Mesenchymal stem cell (in vitro differentiated cells and primary cell): ENCODE data around the gene XRCC4.

Source experiments
- DNase-seq: peaks from one replicate; pipeline ENCODE4 v3.0.0-alpha.2; 2013
- H2AFZ ChIP-seq: one replicate; pipeline ENCODE4 v1.6.1; 2013; ENCODE audit warnings: low read depth, mild to moderate bottlenecking, control low read depth, inconsistent platforms, low read length, moderate library complexity
- H2AK5ac ChIP-seq: 2 replicates; pipeline ENCODE4 v1.6.1; 2013; ENCODE audit warnings: low read length, moderate library complexity, mild to moderate bottlenecking, inconsistent platforms; ENCODE audit not compliant: severe bottlenecking
- H2BK120ac ChIP-seq: one replicate; pipeline ENCODE4 v1.6.1; 2013; ENCODE audit warnings: low read depth, mild to moderate bottlenecking, inconsistent platforms, low read length, moderate library complexity
- H2BK12ac ChIP-seq, 2 experiments: one replicate each; pipeline ENCODE4 v1.6.1; 2013; ENCODE audit warnings: inconsistent platforms in 2 of 2, low read length in 2 of 2, mild to moderate bottlenecking in 2 of 2, moderate library complexity in 2 of 2, control low read depth in 1 of 2
- H2BK15ac ChIP-seq: one replicate; pipeline ENCODE4 v1.6.1; 2013; ENCODE audit warnings: mild to moderate bottlenecking, low read depth, inconsistent platforms; ENCODE audit not compliant: poor library complexity, severe bottlenecking
- H2BK5ac ChIP-seq: 2 replicates; pipeline ENCODE4 v1.6.1; 2013; ENCODE audit warnings: low read depth, mild to moderate bottlenecking, low read length, control low read depth, inconsistent platforms; ENCODE audit not compliant: poor library complexity, severe bottlenecking
- H3K14ac ChIP-seq, 2 experiments: one replicate each; pipeline ENCODE4 v1.6.1; 2013; ENCODE audit warnings: inconsistent platforms in 2 of 2, low read length in 2 of 2, control low read depth in 1 of 2, mild to moderate bottlenecking in 1 of 2, moderate library complexity in 1 of 2
- H3K18ac ChIP-seq, 2 experiments: one replicate each; pipeline ENCODE4 v1.6.1; 2013; ENCODE audit warnings: inconsistent platforms in 2 of 2, low read length in 2 of 2, control low read depth in 1 of 2, low read depth in 1 of 2, mild to moderate bottlenecking in 1 of 2
- H3K23ac ChIP-seq, 2 experiments: one replicate each; pipeline ENCODE4 v1.6.1; 2013; ENCODE audit warnings: inconsistent platforms in 2 of 2, low read length in 2 of 2, mild to moderate bottlenecking in 2 of 2, moderate library complexity in 2 of 2, control low read depth in 1 of 2
- H3K27ac ChIP-seq: 2 replicates; pipeline ENCODE4 v1.5.1; 2013; ENCODE audit warnings: mild to moderate bottlenecking, moderate library complexity, low read length, control low read depth, inconsistent platforms; ENCODE audit not compliant: poor library complexity, severe bottlenecking
- H3K27me3 ChIP-seq, 2 experiments: 2 replicates each; pipeline versions ENCODE4 v1.6.1 to v1.7.0; 2013; ENCODE audit warnings: low read length in 2 of 2, mild to moderate bottlenecking in 2 of 2, moderate library complexity in 2 of 2, control low read depth in 1 of 2, inconsistent platforms in 1 of 2; ENCODE audit not compliant: control insufficient read depth in 1 of 2, insufficient read depth in 1 of 2
- H3K36me3 ChIP-seq, 2 experiments: 2 replicates each; pipeline versions ENCODE4 v1.6.1 to v1.7.0; 2013; ENCODE audit warnings: low read length in 2 of 2, control low read depth in 1 of 2, inconsistent platforms in 1 of 2, low read depth in 1 of 2, mild to moderate bottlenecking in 1 of 2; ENCODE audit not compliant: insufficient read depth in 2 of 2, control insufficient read depth in 1 of 2
- H3K4ac ChIP-seq, 2 experiments: one replicate each; pipeline ENCODE4 v1.6.1; 2013; ENCODE audit warnings: inconsistent platforms in 2 of 2, low read length in 2 of 2, mild to moderate bottlenecking in 2 of 2, moderate library complexity in 2 of 2, control low read depth in 1 of 2, low read depth in 1 of 2
- H3K4me1 ChIP-seq: 2 replicates; pipeline ENCODE4 v1.6.1; 2013; ENCODE audit warnings: low read depth, low read length, control low read depth; ENCODE audit not compliant: control insufficient read depth, insufficient read depth
- H3K4me2 ChIP-seq: 2 replicates; pipeline ENCODE4 v1.6.1; 2013; ENCODE audit warnings: low read length, mild to moderate bottlenecking, inconsistent platforms; ENCODE audit not compliant: poor library complexity, severe bottlenecking
- H3K4me3 ChIP-seq, 2 experiments: 2 replicates each; pipeline versions ENCODE4 v1.5.1 to v1.7.0; 2013; ENCODE audit warnings: low read length in 2 of 2, mild to moderate bottlenecking in 2 of 2, control low read depth in 1 of 2, low read depth in 1 of 2; ENCODE audit not compliant: insufficient read depth in 1 of 2
- H3K79me1 ChIP-seq: replicated peaks from 2 replicates; pipeline ENCODE4 v1.6.1; 2013; ENCODE audit warnings: mild to moderate bottlenecking, control low read depth, low read length, inconsistent platforms; ENCODE audit not compliant: poor library complexity, severe bottlenecking
- H3K9ac ChIP-seq: 2 replicates; pipeline ENCODE4 v1.7.0; 2013; ENCODE audit warnings: mild to moderate bottlenecking, low read length, moderate library complexity
- H3K9me3 ChIP-seq: 2 replicates; pipeline ENCODE4 v1.7.0; 2013; ENCODE audit warnings: mild to moderate bottlenecking, low read length; ENCODE audit not compliant: control insufficient read depth
- H4K8ac ChIP-seq: one replicate; pipeline ENCODE4 v1.6.1; 2013; ENCODE audit warnings: inconsistent platforms, mild to moderate bottlenecking, low read length, moderate library complexity
- H4K91ac ChIP-seq: one replicate; pipeline ENCODE4 v1.6.1; 2013; ENCODE audit warnings: mild to moderate bottlenecking, low read length, inconsistent platforms
- WGBS: methylation state at CpG from one replicate; pipeline ENCODE4 v1.1.7; 2013; ENCODE audit warnings: mixed read lengths; 5-methylcytosine and 5-hydroxymethylcytosine counted together

Gene XRCC4

DNA sequence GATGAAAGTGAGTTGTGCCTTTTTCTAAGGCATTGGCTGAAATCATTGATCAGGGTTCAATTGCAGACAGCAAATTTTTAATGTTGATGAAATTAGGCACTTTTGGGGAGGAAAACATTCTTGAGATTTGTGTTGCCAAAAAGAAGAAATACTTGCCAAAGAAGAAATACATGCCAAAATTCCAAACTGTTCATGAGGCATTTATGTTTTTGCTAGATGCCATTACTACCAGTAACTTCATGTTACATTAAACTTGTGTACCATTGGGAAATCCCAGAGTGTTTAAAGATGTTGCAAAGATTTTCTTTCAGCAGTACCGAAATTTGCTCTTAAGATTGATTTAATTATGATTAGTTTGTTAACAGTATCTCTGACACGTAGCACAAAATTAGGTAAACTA lies 7.0 kb downstream of the XRCC4 start:
- no peak overlapping the region for H2BK120ac ChIP-seq
- no peak overlapping the region for H2BK15ac ChIP-seq
- no peak for DNase-seq
- H4K8ac ChIP-seq = no peak overlapping the region
- no peak overlapping the region for H3K18ac ChIP-seq
- no peaks in the 10 kb centered on the region for H3K4me1 ChIP-seq
- peaks cover 9% of the 10 kb centered on the region for H3K79me1 ChIP-seq
- no peak overlapping the region for H3K4me3 ChIP-seq
- 90% methylated on average over 2 of the region's 2 CpGs for WGBS
- no peak overlapping the region for H2BK12ac ChIP-seq
- H3K4me2 ChIP-seq = no peak overlapping the region
- H4K91ac ChIP-seq = no peak overlapping the region
- H2BK5ac ChIP-seq = no peak overlapping the region
- H3K14ac ChIP-seq = no peak overlapping the region
- H3K23ac ChIP-seq = no peak overlapping the region
- no peak overlapping the region for H2AFZ ChIP-seq
- H3K4ac ChIP-seq = no peak overlapping the region
- H3K9ac ChIP-seq = no peak overlapping the region
- no peaks in the 10 kb centered on the region for H3K36me3 ChIP-seq
- H3K9me3 ChIP-seq = no peaks in the 10 kb centered on the region
- H3K27me3 ChIP-seq = no peaks in the 10 kb centered on the region
- H2AK5ac ChIP-seq = no peak overlapping the region
- no peak overlapping the region for H3K27ac ChIP-seq

GRCh38 chr5:83085106-83085505 lies 7.8 kb downstream of the XRCC4 start:
- no peak overlapping the region for H3K18ac ChIP-seq
- no peak overlapping the region for H3K9ac ChIP-seq

DNA sequence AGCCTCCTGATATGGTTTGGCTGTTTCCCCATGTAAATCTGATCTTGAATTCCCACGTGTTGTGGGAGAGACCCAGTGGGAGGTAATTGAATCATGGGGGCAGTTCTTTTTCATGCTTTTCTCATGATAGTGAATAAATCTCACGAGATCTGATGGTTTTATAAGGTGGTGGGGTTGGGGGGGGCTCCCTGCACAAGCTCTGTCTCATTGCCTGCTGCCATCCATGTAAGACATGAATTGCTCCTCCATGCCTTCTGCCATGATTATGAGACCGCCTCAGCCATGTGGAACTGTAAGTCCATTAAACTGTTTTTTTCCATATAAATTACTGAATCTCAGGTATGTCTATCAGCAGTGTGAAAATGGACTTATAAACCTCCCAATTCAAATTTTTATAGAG lies 12.8 kb downstream of the XRCC4 start:
- DNase-seq = no peak

More at GRCh38 chr5:83085106-83085505, 7.8 kb downstream of the XRCC4 start:
- H3K4me2 ChIP-seq = no peak overlapping the region
- no peak overlapping the region for H3K4ac ChIP-seq
- no peaks in the 10 kb centered on the region for H3K27me3 ChIP-seq
- H2AK5ac ChIP-seq = no peak overlapping the region
- WGBS = 85% methylated on average over 2 of the region's 2 CpGs
- H3K4me1 ChIP-seq = no peaks in the 10 kb centered on the region
- H3K4me3 ChIP-seq = no peak overlapping the region
- H3K14ac ChIP-seq = no peak overlapping the region
- no peak for DNase-seq
- H3K79me1 ChIP-seq = peaks cover 8% of the 10 kb centered on the region
- H3K9me3 ChIP-seq = no peaks in the 10 kb centered on the region
- H3K36me3 ChIP-seq = no peaks in the 10 kb centered on the region
- no peak overlapping the region for H2AFZ ChIP-seq
- no peak overlapping the region for H3K27ac ChIP-seq
- no peak overlapping the region for H2BK120ac ChIP-seq
- no peak overlapping the region for H3K23ac ChIP-seq
- H2BK15ac ChIP-seq = no peak overlapping the region
- H4K8ac ChIP-seq = no peak overlapping the region
- H2BK12ac ChIP-seq = no peak overlapping the region
- no peak overlapping the region for H2BK5ac ChIP-seq
- H4K91ac ChIP-seq = no peak overlapping the region

DNA sequence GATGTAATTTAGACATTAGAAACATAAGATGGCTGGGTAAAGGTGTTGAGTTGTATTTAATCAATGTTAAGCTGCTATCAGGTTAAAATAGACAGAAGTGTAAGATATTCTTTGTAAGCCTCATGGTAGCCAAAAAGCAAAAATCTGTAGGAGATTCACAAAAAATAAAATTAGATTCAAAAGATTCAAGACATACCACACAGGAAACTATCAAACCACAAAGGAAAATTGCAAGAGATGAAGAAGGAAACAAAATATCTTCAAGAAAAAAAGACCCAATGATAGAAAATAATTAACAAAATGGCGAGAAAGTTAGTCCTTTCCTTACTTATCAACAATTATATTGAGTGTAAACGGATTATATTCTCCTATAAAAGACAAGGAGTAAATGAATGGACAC lies 15.3 kb downstream of the XRCC4 start:
- Histone ChIP-seq H3K36me3 (no peaks in the 10 kb centered on the region), H2BK120ac (no peak overlapping the region), H2BK15ac (no peak overlapping the region), H3K4me2 (no peak overlapping the region), H2AFZ (no peak overlapping the region), H2BK12ac (no peak overlapping the region), H3K27ac (no peak overlapping the region), H3K23ac (no peak overlapping the region), H3K4ac (no peak overlapping the region), H3K18ac (no peak overlapping the region), H3K9me3 (peaks cover 18% of the 10 kb centered on the region), H2AK5ac (no peak overlapping the region), H3K79me1 (peaks cover 11% of the 10 kb centered on the region), H3K4me1 (peaks cover 7% of the 10 kb centered on the region), H4K91ac (no peak overlapping the region), H2BK5ac (no peak overlapping the region), H3K27me3 (no peaks in the 10 kb centered on the region), H3K4me3 (no peak overlapping the region), H4K8ac (no peak overlapping the region), H3K14ac (no peak overlapping the region), H3K9ac (no peak overlapping the region)
- no peak for DNase-seq
- no CpG with 5 or more reads among the region's 2 CpGs for WGBS

More for the DNA sequence above, 12.8 kb downstream of the XRCC4 start:
- H3K27me3 ChIP-seq = no peaks in the 10 kb centered on the region
- H3K9me3 ChIP-seq = peaks cover 18% of the 10 kb centered on the region
- H4K8ac ChIP-seq = no peak overlapping the region
- H3K23ac ChIP-seq = no peak overlapping the region
- H2BK12ac ChIP-seq = no peak overlapping the region
- no peak overlapping the region for H4K91ac ChIP-seq
- H3K18ac ChIP-seq = no peak overlapping the region
- H2AFZ ChIP-seq = no peak overlapping the region
- H3K27ac ChIP-seq = no peak overlapping the region
- no peak overlapping the region for H3K4ac ChIP-seq
- H2BK15ac ChIP-seq = no peak overlapping the region
- no peak overlapping the region for H2AK5ac ChIP-seq
- H3K9ac ChIP-seq = no peak overlapping the region
- H3K36me3 ChIP-seq = no peaks in the 10 kb centered on the region
- no peak overlapping the region for H3K14ac ChIP-seq
- no peak overlapping the region for H2BK120ac ChIP-seq
- no peak overlapping the region for H3K4me3 ChIP-seq
- H3K4me2 ChIP-seq = no peak overlapping the region
- H3K4me1 ChIP-seq = no peaks in the 10 kb centered on the region
- WGBS = 87% methylated on average over 2 of the region's 3 CpGs
- peaks cover 10% of the 10 kb centered on the region for H3K79me1 ChIP-seq
- no peak overlapping the region for H2BK5ac ChIP-seq
